ENCODE measurements around the gene PSME4.

DNA sequence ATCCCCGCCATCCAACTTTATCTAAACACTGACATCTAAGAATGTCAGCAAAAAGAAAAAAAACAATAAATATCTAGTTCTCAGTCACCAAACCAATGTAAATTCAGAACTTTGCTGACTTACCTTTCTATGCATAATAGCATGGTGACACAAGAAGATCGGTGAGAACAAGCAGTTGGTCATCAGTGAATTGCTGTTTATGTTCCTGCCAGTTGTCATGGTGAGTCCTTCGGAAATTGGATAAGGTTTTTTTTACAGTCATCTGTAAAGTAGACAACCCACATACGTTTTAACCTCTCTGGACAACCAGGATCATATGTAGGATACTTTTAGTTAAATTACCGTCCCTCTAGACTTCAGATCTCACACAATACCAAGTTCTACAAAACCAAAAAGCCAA is 104.8 kb downstream of the PSME4 start:
- TF ChIP-seq, protein P1, sequence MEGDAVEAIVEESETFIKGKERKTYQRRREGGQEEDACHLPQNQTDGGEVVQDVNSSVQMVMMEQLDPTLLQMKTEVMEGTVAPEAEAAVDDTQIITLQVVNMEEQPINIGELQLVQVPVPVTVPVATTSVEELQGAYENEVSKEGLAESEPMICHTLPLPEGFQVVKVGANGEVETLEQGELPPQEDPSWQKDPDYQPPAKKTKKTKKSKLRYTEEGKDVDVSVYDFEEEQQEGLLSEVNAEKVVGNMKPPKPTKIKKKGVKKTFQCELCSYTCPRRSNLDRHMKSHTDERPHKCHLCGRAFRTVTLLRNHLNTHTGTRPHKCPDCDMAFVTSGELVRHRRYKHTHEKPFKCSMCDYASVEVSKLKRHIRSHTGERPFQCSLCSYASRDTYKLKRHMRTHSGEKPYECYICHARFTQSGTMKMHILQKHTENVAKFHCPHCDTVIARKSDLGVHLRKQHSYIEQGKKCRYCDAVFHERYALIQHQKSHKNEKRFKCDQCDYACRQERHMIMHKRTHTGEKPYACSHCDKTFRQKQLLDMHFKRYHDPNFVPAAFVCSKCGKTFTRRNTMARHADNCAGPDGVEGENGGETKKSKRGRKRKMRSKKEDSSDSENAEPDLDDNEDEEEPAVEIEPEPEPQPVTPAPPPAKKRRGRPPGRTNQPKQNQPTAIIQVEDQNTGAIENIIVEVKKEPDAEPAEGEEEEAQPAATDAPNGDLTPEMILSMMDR (IDR thresholded peaks at IDR 0.05): no peak
- TF ChIP-seq POLR2A (IDR thresholded peaks at IDR 0.05): no peak
